Amygdala (tissue), 56 donors: ENCODE data around the gene RNF212.
A peak's percentile ranks its signal among the peaks of the same experiment; 100 is the strongest.

Experiments used
- DNase-seq, 56 donors: peaks; one replicate each; lab custom pipeline; 2025; lab: John Stamatoyannopoulos, UW

The RNF212 gene

GRCh38 chr4:1115528-1116293 is 2.3 kb upstream of the RNF212 start:
- DNase-seq, result no peak

- DNase-seq, result no peak
These were observed 562 bp downstream of the RNF212 start for GRCh38 chr4:1112821-1113182.

GRCh38 chr4:1112174-1112820 is 1.1 kb downstream of the RNF212 start:
- DNase-seq, result peak in 1 of 56 donors; percentile 2

- no peak for DNase-seq
These were observed 2.0 kb downstream of the RNF212 start for GRCh38 chr4:1111259-1111809.

GRCh38 chr4:1109898-1110506 is 3.4 kb downstream of the RNF212 start:
- no peak for DNase-seq

DNA sequence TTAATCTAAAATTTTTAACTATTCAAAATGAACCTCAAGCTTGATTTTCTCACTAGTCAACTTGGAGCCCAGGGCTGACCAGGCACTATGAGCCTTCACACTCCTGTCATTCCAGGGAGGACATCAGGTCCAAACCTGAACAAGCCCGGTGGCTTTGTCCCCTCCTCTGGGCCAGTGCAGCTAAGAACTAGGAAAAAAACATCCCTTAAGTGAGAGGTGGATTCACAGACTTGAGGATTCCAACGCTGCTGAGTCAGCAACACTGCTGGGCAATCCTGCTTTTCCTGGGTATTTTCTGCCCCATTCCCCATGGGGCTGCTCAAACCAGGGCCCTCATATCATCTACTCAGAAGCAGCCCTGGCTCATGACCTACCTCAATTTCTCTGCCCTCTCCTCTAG is 4.0 kb downstream of the RNF212 start:
- DNase-seq, result no peak

DNA sequence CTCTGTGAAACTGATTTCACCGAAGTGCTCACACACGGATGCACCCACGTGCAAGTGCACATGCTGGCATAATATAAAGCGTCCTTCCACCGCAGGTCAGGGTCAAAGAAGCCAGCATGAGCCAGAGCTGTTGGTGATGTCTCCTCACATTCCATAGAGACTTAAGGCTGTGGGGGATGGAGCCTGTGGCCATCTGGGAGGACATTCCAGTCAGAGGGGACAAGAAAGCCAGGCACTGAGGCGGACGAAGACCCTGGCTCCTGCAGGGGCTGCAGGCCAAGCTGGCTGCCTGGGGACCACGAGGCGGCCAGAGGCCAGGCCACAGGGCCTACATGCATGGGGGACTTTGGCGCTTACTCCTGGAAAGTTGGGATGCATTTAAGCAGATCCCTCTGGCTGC is 7.7 kb downstream of the RNF212 start:
- DNase-seq, result no peak

DNA sequence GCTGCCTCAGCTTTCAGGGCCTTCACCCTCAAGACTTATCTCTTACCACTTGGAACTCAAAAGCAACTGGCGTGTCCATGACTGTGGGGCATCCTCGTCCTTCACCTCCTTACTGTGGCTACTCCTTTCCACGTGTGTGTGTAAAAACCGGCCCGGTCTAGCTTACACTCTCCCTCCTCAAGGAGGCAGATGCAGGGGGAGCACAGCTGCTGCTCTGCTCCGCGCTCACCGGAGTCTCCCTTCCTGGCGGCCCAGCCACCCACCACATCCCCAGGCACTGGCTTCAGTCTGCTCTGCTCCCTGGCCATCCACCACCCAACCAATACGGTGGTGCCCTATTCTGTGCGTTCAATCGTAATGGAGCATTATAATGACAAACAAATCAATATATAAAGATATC is 8.3 kb downstream of the RNF212 start:
- no peak for DNase-seq

- no peak for DNase-seq
These were observed 8.7 kb downstream of the RNF212 start for GRCh38 chr4:1104647-1105046.

GRCh38 chr4:1099684-1100335 is 13.6 kb downstream of the RNF212 start:
- DNase-seq, result no peak

DNA sequence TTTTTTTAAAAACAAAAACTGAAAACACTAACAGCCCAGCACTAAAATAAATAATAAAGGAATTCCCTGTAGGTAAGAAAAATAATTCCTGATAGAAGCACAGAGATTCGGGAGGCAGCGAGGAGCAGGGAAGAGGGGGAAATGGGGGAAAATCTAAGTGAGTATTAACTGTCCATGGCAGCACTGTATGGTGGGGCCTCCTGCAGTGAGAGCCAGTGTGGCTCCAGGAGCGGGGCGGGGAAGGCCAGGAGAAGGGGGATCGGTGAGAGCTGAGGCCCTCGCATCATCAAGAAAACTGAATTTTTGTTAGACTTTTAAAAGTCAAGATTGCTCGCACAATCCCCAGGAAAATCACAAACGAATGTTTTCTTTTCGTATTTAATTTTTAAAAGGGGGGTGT is 14.1 kb downstream of the RNF212 start:
- DNase-seq, result no peak

- DNase-seq, result no peak
These were observed 14.9 kb downstream of the RNF212 start for GRCh38 chr4:1098311-1098925.

DNA sequence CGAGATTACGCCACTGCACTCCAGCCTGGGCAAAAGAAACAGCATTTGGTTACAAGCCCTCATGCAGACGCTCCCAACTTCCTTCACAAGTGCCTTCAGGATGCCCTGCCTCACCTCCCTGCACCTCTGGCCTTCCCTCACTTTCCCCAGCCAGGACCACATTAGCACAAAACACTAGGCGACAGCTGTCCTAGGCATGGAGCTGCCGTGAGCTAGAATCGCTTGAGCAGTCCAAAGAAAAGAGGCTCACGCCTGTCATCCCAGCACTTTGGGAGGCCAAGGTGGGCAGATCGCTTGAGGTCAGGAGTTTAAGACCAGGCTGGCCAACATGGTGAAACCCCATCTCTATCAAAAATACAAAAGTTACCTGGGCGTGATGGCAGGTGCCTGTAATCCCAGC is 15.8 kb downstream of the RNF212 start:
- no peak for DNase-seq

DNA sequence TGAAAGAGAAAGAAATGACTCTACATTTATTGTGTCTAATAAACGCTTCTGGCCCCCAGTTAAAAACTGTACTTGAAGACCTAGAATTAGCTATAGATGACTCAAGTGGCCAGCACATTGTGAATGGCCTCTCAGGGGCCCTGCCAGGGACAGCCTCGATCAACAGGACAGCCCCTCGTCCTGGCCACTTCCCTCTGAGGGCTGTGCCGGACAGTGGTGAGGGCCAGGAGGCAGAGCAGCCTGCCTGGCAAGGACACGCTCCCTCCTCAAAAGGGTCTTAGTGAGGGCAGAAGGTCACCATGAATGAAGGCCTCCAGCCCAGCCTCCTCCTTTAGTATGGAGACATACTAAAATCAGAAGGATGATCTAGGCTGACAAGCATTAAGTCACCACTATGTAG is 16.5 kb downstream of the RNF212 start:
- DNase-seq, result no peak

GRCh38 chr4:1094336-1094690 is 19.1 kb downstream of the RNF212 start:
- DNase-seq, result no peak

DNA sequence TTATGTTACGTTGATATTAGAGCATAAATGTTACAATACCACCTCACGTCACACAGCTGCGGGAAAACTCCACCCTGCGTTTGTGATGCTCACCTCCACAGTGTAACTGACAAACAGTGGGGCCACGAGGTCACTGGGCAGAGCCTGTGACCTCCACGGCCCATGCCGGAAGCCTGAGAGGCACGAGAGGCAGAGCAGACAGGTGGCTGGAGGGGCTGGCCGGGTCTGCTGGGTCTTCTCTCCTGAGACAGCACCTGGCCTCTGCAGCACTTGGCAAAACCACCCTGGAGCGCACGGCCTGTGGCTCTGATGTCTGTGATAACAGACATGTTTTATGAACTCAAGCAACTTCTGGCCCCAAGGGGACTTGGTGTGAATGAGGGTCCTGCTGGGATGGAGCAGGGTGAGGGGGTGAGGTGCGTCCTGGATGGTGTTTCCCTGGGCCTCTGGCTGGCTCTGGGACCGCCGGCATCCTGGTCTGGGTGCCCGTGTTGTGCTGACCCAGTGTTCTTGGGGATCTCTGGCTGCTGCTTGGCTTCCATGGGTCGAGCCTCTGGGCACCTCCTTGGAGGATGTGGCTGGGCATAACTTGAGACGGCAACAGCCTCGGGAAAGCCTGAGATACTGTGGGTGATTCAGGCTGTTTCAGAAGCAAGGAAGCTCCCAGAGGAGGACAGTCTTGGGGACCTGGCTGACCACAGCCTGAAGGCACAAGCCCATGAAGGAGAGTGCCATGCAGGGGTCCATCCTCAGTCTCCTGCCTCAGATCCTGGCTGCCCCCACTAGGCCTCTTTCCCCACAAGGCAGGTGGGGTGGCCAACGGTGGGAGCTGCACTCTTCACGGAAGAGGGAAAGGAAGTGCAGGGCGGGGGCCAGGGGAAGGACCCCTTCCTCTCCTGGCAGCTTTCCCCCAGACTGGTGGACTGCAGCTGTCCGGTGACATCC is 19.7 kb downstream of the RNF212 start:
- no peak for DNase-seq

DNA sequence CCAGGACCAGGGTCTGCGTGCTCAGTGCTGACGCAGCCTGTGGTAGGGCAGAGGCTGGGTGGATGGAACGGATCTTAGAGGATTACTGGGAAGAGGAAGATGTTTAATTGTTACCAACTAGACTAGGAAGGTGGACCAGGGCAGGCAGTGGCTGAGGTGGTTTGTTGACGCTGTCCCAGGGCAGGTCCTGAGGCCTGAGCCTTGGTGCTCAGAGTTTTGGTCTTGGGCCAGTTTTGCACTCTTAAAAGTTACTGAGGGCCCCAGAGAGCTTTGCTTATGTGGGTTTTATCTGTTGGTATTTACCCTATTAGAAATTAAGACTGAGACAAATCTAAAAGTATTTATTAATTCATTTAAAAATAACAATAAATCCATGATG is 20.4 kb downstream of the RNF212 start:
- DNase-seq, result no peak

DNA sequence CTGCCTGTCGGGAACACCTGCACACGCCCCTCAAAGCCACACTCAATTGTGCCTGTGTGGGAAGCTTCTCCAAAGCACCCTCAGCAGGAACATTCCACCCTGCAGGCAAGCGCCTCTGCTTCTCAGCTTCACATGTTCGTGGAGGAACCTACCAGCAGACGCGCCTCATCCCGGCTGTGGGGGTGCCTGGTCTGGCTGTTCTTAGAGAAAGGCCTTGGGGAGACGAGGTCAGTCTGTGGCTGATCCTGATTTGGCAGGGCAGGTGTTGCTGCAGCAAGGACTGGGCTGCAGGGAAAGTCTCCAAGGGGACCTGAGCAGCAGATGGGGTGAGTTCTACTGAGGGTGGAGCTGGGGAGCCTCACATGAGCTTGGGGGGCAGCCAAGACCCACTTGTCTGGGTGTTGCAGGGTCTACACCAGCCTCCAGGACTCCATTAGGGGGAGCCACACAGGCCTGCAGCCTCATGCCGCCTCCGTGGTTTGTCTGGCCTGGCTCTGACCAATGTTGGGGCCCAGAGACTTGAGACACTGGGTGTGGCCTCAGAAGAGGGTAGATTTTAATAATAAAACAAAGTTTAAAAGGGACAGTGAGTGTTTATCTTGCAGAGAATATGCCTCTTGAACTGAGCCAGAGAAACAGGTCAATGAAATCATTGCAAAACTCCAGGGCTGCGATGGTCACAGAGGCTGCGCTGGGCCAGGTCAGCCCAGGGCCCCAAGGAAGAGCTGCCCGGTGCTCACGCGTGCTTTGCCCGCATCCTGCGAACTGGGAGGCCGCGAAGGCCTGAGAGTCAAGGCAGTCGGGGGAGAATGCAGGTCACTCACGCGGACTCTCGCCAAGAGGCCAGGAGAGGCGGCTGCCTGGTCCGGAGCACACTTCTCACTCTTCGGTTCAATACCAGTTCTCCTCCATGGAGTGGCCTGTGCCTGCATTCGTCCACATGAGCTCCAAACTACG is 21.1 kb downstream of the RNF212 start:
- DNase-seq, result no peak

DNA sequence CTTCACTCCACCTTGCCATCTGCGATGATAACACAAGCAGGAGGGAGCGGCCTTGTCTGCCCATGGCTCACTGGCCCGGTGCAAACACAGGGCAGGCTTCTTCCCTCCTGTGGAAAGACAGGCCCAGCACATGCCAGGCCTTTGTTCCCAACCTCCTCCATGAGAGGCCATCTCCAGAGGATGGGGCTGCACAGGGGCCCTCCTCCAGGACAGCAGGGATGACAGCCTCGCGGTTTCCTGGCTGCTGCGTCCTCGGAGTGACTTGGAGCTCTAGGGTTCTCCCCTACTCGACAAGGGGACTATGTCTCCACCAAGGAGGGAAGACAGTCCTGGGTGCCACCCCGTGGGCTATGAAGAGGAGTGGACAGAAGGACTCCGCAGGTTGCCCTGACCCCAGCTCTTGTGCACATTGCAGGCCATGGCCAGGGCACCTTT is 21.8 kb downstream of the RNF212 start:
- no peak for DNase-seq
